HCT116 (cell line): ENCODE data around the gene CYGB. TPM values are rescaled to one million over a fixed set of nuclear protein-coding genes. Genes with fewer than 3 reads are reported as not detected.

Experiments
- ATAC-seq: fragments of 200-7000 bp; cut with Tn5 transposase; 2 replicates; pipeline ENCODE4 v1.9.1; 2020; ENCODE audit warnings: mild to moderate bottlenecking, moderate library complexity
- BruUV-seq: library from RNA; stranded (reverse); fragments of 400-500 nt; replicated peaks from 2 replicates; lab custom pipeline; 2021; lab: Mats Ljungman, UMichigan
- CTCF ChIA-PET: fragments of 300-600 bp; sonication (Branson Sonifier 250); formaldehyde crosslinking; loops from one replicate; lab custom pipeline; 2021; ENCODE audit warnings: antibody characterized with exemption; lab: Charles Lee
- POLR2A ChIA-PET: fragments of 300-600, 350-600 bp; sonication (Branson Sonifier 250); formaldehyde crosslinking; loops from one replicate; lab custom pipeline; 2021; ENCODE audit warnings: antibody characterized with exemption; lab: Charles Lee
- RAD21 ChIA-PET, 2 experiments: fragments of 300-600 bp; sonication (Branson Sonifier 250); formaldehyde crosslinking; loops; one replicate each; lab custom pipeline; 2023; ENCODE audit warnings: low total read pairs in 2 of 2; ENCODE audit not compliant: uncharacterized antibody in 2 of 2, unreplicated experiment in 2 of 2, low non-redundant PET in 1 of 2; lab: Charles Lee
- DNase-seq: peaks from one replicate; pipeline ENCODE4 v3.0.0-alpha.2; 2010; ENCODE audit warnings: low read depth, low spot score
- H2AFZ ChIP-seq: fragments of 200-600 bp; shearing (Covaris generic), sonication (generic); 2 replicates; pipeline ENCODE4 v1.6.1; 2017; ENCODE audit warnings: low read depth, mixed run types, mixed read lengths, antibody characterized with exemption, low read length; ENCODE audit not compliant: poor library complexity, severe bottlenecking
- H3K27ac ChIP-seq: 2 replicates; pipeline ENCODE4 v1.5.1; 2012; ENCODE audit warnings: low read depth, low read length
- H3K27me3 ChIP-seq: fragments of 200-600 bp; sonication (generic); 2 replicates; pipeline ENCODE4 v1.6.1; 2016; ENCODE audit warnings: mixed run types, low read length, mixed read lengths; ENCODE audit not compliant: insufficient read depth
- H3K36me3 ChIP-seq, 2 experiments: fragments of 200-500 bp in 1 of 2; fragments of 200-600 bp in 1 of 2; sonication (Bioruptor generic) in 1 of 2; sonication (generic) in 1 of 2; 2 replicates each; pipeline versions ENCODE4 v1.5.1 to v1.6.1; 2014 to 2016; ENCODE audit warnings: low read length in 2 of 2, inconsistent platforms in 1 of 2, mixed read lengths in 1 of 2, mixed run types in 1 of 2; ENCODE audit not compliant: insufficient read depth in 2 of 2, control insufficient read depth in 1 of 2
- H3K4me1 ChIP-seq, 2 experiments: fragments of 200-600 bp in 1 of 2; sonication (generic) in 1 of 2; 2 replicates each; pipeline versions ENCODE4 v1.5.1 to v1.6.1; 2012 to 2017; ENCODE audit warnings: low read length in 2 of 2, inconsistent platforms in 1 of 2, mild to moderate bottlenecking in 1 of 2, mixed read lengths in 1 of 2, mixed run types in 1 of 2, moderate library complexity in 1 of 2; ENCODE audit not compliant: insufficient read depth in 2 of 2, control insufficient read depth in 1 of 2
- H3K4me2 ChIP-seq: fragments of 200-600 bp; sonication (generic); 2 replicates; pipeline ENCODE4 v1.6.1; 2017; ENCODE audit warnings: mixed run types, low read length, mixed read lengths
- H3K4me3 ChIP-seq, 2 experiments: fragments of 200-600 bp in 1 of 2; sonication (generic) in 1 of 2; replicated peaks in 1 of 2; 2 replicates each; pipeline ENCODE4 v1.5.1; 2011 to 2016; ENCODE audit warnings: low read length in 2 of 2, control low read depth in 1 of 2, low read depth in 1 of 2, mild to moderate bottlenecking in 1 of 2, mixed read lengths in 1 of 2, mixed run types in 1 of 2
- H3K79me2 ChIP-seq: fragments of 200-600 bp; sonication (generic); 2 replicates; pipeline ENCODE4 v1.6.1; 2017; ENCODE audit warnings: mild to moderate bottlenecking, mixed run types, low read length, moderate library complexity, mixed read lengths; ENCODE audit not compliant: insufficient read depth
- H3K9ac ChIP-seq: fragments of 200-600 bp; sonication (generic); 2 replicates; pipeline ENCODE4 v1.6.1; 2016; ENCODE audit warnings: low read length, mixed read lengths
- H3K9me2 ChIP-seq: fragments of 200-600 bp; sonication (generic), shearing (Covaris generic); 2 replicates; pipeline ENCODE4 v1.6.1; 2017; ENCODE audit warnings: mixed run types, mild to moderate bottlenecking, moderate library complexity; ENCODE audit not compliant: insufficient read depth
- H3K9me3 ChIP-seq, 2 experiments: fragments of 200-500 bp in 1 of 2; fragments of 200-600 bp in 1 of 2; sonication (Bioruptor generic) in 1 of 2; sonication (generic) in 1 of 2; 2 replicates each; pipeline ENCODE4 v1.6.1; 2014 to 2017; ENCODE audit warnings: low read length in 2 of 2, mixed read lengths in 2 of 2, inconsistent platforms in 1 of 2, low read depth in 1 of 2, mild to moderate bottlenecking in 1 of 2, mixed run types in 1 of 2, moderate library complexity in 1 of 2; ENCODE audit not compliant: control insufficient read depth in 1 of 2, insufficient read depth in 1 of 2
- H4K20me1 ChIP-seq: fragments of 200-600 bp; sonication (generic), shearing (Covaris generic); 2 replicates; pipeline ENCODE4 v1.6.1; 2017; ENCODE audit warnings: mixed run types, mild to moderate bottlenecking, moderate library complexity; ENCODE audit not compliant: insufficient read depth
- ATF3 ChIP-seq: IDR thresholded peaks from 2 replicates; pipeline ENCODE4 v1.6.1; 2012
- CBX3 ChIP-seq: IDR thresholded peaks from 2 replicates; pipeline ENCODE4 v1.6.1; 2012; ENCODE audit warnings: low read depth
- CEBPB ChIP-seq: IDR thresholded peaks from 2 replicates; pipeline ENCODE4 v1.6.1; 2012; ENCODE audit warnings: low read depth
- CTCF ChIP-seq, 3 experiments: fragments of 200-600 bp in 1 of 3; sonication (generic) in 1 of 3; IDR thresholded peaks in 2 of 3; conservative IDR thresholded peaks in 1 of 3; 2 replicates each; pipeline ENCODE4 v1.5.1; 2012 to 2017; ENCODE audit warnings: low read depth in 2 of 3, low read length in 2 of 3, antibody characterized with exemption in 1 of 3, borderline replicate concordance in 1 of 3, control low read depth in 1 of 3, mild to moderate bottlenecking in 1 of 3, mixed read lengths in 1 of 3, mixed run types in 1 of 3, moderate library complexity in 1 of 3; ENCODE audit not compliant: insufficient read depth in 1 of 3
- EGR1 ChIP-seq: IDR thresholded peaks from 2 replicates; pipeline ENCODE4 v1.6.1; 2012; ENCODE audit warnings: low read depth
- EZH2 ChIP-seq: fragments of 200-600 bp; sonication (generic); IDR thresholded peaks from 2 replicates; pipeline ENCODE4 v1.6.1; 2017; ENCODE audit warnings: antibody characterized with exemption, mixed run types
- EZH2phosphoT487 ChIP-seq: fragments of 200-600 bp; IDR thresholded peaks from 2 replicates; pipeline ENCODE4 v1.6.1; 2018; ENCODE audit warnings: antibody characterized with exemption, borderline replicate concordance
- FOSL1 ChIP-seq: IDR thresholded peaks from 2 replicates; pipeline ENCODE4 v1.6.1; 2012; ENCODE audit warnings: low read depth
- JUND ChIP-seq: IDR thresholded peaks from 2 replicates; pipeline ENCODE4 v1.6.1; 2012
- MAX ChIP-seq: IDR thresholded peaks from 2 replicates; pipeline ENCODE4 v1.6.1; 2012
- POLR2A ChIP-seq: IDR thresholded peaks from 2 replicates; pipeline ENCODE4 v1.7.0; 2011; ENCODE audit warnings: borderline replicate concordance; ENCODE audit not compliant: insufficient read depth, insufficient read length; ENCODE audit errors: extremely low read depth
- POLR2AphosphoS5 ChIP-seq: IDR thresholded peaks from 2 replicates; pipeline ENCODE4 v1.6.1; 2011; ENCODE audit warnings: mild to moderate bottlenecking, low read depth, low read length, moderate library complexity
- RAD21 ChIP-seq: IDR thresholded peaks from 2 replicates; pipeline ENCODE4 v1.6.1; 2012; ENCODE audit warnings: low read depth, mild to moderate bottlenecking
- REST ChIP-seq: IDR thresholded peaks from 2 replicates; pipeline ENCODE4 v1.6.1; 2012; ENCODE audit warnings: low read depth
- SP1 ChIP-seq: IDR thresholded peaks from 2 replicates; pipeline ENCODE4 v1.6.1; 2012; ENCODE audit warnings: low read depth
- TCF7L2 ChIP-seq: IDR thresholded peaks from 2 replicates; pipeline ENCODE4 v1.7.0; 2011; ENCODE audit warnings: borderline replicate concordance, inconsistent platforms; ENCODE audit not compliant: insufficient read depth, insufficient read length; ENCODE audit errors: extremely low read depth
- YY1 ChIP-seq: IDR thresholded peaks from 2 replicates; pipeline ENCODE4 v1.6.1; 2011; ENCODE audit warnings: low read length, low read depth, moderate library complexity, mild to moderate bottlenecking; ENCODE audit not compliant: insufficient replicate concordance; ENCODE audit errors: extremely low read depth
- ZFX ChIP-seq: fragments of 450-650 bp; IDR thresholded peaks from 2 replicates; pipeline ENCODE4 v1.6.1; 2017
- ZNF274 ChIP-seq: fragments of 200-500 bp; sonication (Bioruptor generic); IDR thresholded peaks from 2 replicates; pipeline ENCODE4 v1.6.1; 2014; ENCODE audit warnings: mild to moderate bottlenecking, low read depth, low read length, inconsistent platforms
- intact Hi-C: fragments of 100-400 bp; cut with micrococcal nuclease; formaldehyde crosslinking; loops from 2 replicates; pipeline ENCODE4 v1.10.0; 2022
- total RNA-seq: library from RNA; stranded (reverse); gene quantifications from one replicate; pipeline ENCODE4 v1.2.1, GENCODE V29; 2021; ENCODE audit not compliant: unreplicated experiment

The CYGB gene
- total RNA-seq, 1 experiment from 2014 or later: 0.66 TPM

- no peak overlapping the region for H3K4me2 ChIP-seq
- DNase-seq (no peak), ATAC-seq (no peak)
- H3K27me3 ChIP-seq: no peaks in the 10 kb centered on the region
- RAD21 ChIA-PET: no interaction called here
- H3K36me3 ChIP-seq: no peaks in the 10 kb centered on the region
- no peaks in the 10 kb centered on the region for H3K9me3 ChIP-seq
- CTCF ChIA-PET: no interaction called here
- H3K79me2 ChIP-seq: no peaks in the 10 kb centered on the region
- no peaks in the 10 kb centered on the region for H4K20me1 ChIP-seq
- TF ChIP-seq ZFX (no peak), ATF3 (no peak), EZH2 (no peak), RAD21 (no peak), REST (no peak), POLR2AphosphoS5 (no peak), TCF7L2 (no peak), CTCF (IDR thresholded peaks at IDR 0.05 in 2 of 3, conservative IDR thresholded peaks at IDR 0.05 in 1 of 3; ENCODE audit: borderline replicate concordance in 1 of 3, insufficient read depth in 1 of 3, low read depth in 2 of 3, low read length in 2 of 3) (no peak), JUND (no peak), CBX3 (no peak), MAX (no peak), POLR2A (no peak), SP1 (no peak), EZH2phosphoT487 (no peak), ZNF274 (no peak), YY1 (no peak), CEBPB (no peak), EGR1 (no peak), FOSL1 (no peak)
- no peak overlapping the region for H3K9ac ChIP-seq
- H3K4me1 ChIP-seq: peaks cover 8 to 16% of the 10 kb centered on the region in 2 experiments
- H2AFZ ChIP-seq: no peak overlapping the region
- H3K4me3 ChIP-seq: no peak overlapping the region
- intact Hi-C loops: no loop called here
- BruUV-seq: no TSS peak
- no peak overlapping the region for H3K27ac ChIP-seq
- H3K9me2 ChIP-seq: no peaks in the 10 kb centered on the region
- POLR2A ChIA-PET: interaction anchor here (1.3 kb wide), 1 partner anchor 20 kb away, joined by 4 read pairs; no protein-coding TSS in a partner anchor
These were observed 276 bp downstream of the CYGB start for GRCh38 chr17:76537288-76537577.
